Panc1 (cell line): ENCODE results near the gene USP31.

Source experiments
- POLR2AphosphoS5 ChIP-seq: IDR thresholded peaks from 2 replicates; pipeline ENCODE4 v1.6.1; 2012; ENCODE audit warnings: mild to moderate bottlenecking, low read depth, low read length, moderate library complexity
- SIN3A ChIP-seq: IDR thresholded peaks from 2 replicates; pipeline ENCODE4 v1.6.1; 2012; ENCODE audit warnings: low read depth, mild to moderate bottlenecking, low read length, moderate library complexity, borderline replicate concordance; ENCODE audit not compliant: insufficient read depth
- TCF7L2 ChIP-seq: IDR thresholded peaks from 2 replicates; pipeline ENCODE4 v1.6.1; 2011; ENCODE audit warnings: mild to moderate bottlenecking, low read depth, low read length, inconsistent platforms
- TF ChIP-seq, protein P1 (sequence below): fragments of 450-650 bp; IDR thresholded peaks from 2 replicates; pipeline ENCODE4 v1.5.1; 2017; ENCODE audit warnings: mild to moderate bottlenecking
- TF ChIP-seq, protein P2 (sequence below), 2 experiments: IDR thresholded peaks; 2 replicates each; pipeline ENCODE4 v1.6.1; 2011 to 2012; ENCODE audit warnings: low read depth in 2 of 2, control low read depth in 1 of 2, low read length in 1 of 2, mild to moderate bottlenecking in 1 of 2, moderate library complexity in 1 of 2; ENCODE audit not compliant: insufficient read depth in 1 of 2

DNA sequence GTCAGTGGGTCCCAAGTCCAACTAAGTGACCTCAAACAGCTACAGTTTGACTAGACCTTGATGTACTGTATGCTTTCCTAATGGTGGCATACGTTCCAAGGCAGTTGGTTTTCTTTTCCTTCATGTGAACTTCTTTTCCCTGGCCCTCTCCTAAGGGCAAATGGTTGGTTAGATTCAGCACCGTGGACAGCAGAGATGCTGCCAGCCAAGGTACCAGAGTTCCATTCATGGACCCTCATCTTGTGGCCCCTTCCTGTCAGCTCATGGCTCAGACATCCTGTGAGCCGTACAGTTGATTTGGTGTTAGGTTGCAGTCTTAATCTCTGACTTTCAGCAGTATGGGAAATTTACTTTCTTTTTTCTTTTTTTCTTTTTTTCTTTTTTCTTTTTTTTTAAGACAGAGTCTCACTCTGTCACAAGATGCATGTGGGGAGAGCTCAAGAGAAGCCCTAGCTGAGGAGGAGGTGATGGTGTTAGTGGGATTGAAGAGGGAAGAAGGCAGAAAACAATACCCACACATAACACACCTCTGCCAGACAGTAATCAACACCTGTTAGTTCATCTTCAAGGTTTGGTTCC lies 122.4 kb downstream of the USP31 start:
- TF ChIP-seq POLR2AphosphoS5 (no peak), TCF7L2 (no peak), SIN3A (no peak)
- TF ChIP-seq, protein P1, sequence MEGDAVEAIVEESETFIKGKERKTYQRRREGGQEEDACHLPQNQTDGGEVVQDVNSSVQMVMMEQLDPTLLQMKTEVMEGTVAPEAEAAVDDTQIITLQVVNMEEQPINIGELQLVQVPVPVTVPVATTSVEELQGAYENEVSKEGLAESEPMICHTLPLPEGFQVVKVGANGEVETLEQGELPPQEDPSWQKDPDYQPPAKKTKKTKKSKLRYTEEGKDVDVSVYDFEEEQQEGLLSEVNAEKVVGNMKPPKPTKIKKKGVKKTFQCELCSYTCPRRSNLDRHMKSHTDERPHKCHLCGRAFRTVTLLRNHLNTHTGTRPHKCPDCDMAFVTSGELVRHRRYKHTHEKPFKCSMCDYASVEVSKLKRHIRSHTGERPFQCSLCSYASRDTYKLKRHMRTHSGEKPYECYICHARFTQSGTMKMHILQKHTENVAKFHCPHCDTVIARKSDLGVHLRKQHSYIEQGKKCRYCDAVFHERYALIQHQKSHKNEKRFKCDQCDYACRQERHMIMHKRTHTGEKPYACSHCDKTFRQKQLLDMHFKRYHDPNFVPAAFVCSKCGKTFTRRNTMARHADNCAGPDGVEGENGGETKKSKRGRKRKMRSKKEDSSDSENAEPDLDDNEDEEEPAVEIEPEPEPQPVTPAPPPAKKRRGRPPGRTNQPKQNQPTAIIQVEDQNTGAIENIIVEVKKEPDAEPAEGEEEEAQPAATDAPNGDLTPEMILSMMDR, result no peak
- TF ChIP-seq, protein P2, sequence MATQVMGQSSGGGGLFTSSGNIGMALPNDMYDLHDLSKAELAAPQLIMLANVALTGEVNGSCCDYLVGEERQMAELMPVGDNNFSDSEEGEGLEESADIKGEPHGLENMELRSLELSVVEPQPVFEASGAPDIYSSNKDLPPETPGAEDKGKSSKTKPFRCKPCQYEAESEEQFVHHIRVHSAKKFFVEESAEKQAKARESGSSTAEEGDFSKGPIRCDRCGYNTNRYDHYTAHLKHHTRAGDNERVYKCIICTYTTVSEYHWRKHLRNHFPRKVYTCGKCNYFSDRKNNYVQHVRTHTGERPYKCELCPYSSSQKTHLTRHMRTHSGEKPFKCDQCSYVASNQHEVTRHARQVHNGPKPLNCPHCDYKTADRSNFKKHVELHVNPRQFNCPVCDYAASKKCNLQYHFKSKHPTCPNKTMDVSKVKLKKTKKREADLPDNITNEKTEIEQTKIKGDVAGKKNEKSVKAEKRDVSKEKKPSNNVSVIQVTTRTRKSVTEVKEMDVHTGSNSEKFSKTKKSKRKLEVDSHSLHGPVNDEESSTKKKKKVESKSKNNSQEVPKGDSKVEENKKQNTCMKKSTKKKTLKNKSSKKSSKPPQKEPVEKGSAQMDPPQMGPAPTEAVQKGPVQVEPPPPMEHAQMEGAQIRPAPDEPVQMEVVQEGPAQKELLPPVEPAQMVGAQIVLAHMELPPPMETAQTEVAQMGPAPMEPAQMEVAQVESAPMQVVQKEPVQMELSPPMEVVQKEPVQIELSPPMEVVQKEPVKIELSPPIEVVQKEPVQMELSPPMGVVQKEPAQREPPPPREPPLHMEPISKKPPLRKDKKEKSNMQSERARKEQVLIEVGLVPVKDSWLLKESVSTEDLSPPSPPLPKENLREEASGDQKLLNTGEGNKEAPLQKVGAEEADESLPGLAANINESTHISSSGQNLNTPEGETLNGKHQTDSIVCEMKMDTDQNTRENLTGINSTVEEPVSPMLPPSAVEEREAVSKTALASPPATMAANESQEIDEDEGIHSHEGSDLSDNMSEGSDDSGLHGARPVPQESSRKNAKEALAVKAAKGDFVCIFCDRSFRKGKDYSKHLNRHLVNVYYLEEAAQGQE (IDR thresholded peaks at IDR 0.05; ENCODE audit: insufficient read depth in 1 of 2, low read depth in 2 of 2, low read length in 1 of 2), result peak; percentile 90 to 94
